Measurements from ENCODE around the gene SELENOM.

Gene SELENOM

GRCh38 chr22:31091106-31091975, 16.0 kb downstream of the SELENOM start:
- DNase-seq (ENCODE audit: low read depth in 1 of 2, low spot score in 1 of 2): no peak

- no peak for DNase-seq (ENCODE audit: low read depth in 1 of 2, low spot score in 1 of 2)
Observed at GRCh38 chr22:31090217-31091085, 16.9 kb downstream of the SELENOM start.

- DNase-seq (ENCODE audit: low read depth in 1 of 2, low spot score in 1 of 2): no peak
Observed at GRCh38 chr22:31089160-31090100, 17.9 kb downstream of the SELENOM start.

GRCh38 chr22:31088233-31088986, 19.0 kb downstream of the SELENOM start:
- no peak for DNase-seq (ENCODE audit: low read depth in 1 of 2, low spot score in 1 of 2)

GRCh38 chr22:31087744-31088215, 19.6 kb downstream of the SELENOM start:
- DNase-seq (ENCODE audit: low read depth in 1 of 2, low spot score in 1 of 2): no peak

- DNase-seq (ENCODE audit: low read depth in 1 of 2, low spot score in 1 of 2): no peak
Observed at GRCh38 chr22:31086703-31087330, 20.6 kb downstream of the SELENOM start.

- DNase-seq (ENCODE audit: low read depth in 1 of 2, low spot score in 1 of 2): no peak
Observed at GRCh38 chr22:31085928-31086327, 21.4 kb downstream of the SELENOM start.

- DNase-seq (ENCODE audit: low read depth in 1 of 2, low spot score in 1 of 2): no peak
Observed at GRCh38 chr22:31085493-31085824, 21.9 kb downstream of the SELENOM start.

- DNase-seq (ENCODE audit: low read depth in 1 of 2, low spot score in 1 of 2): peak; percentile 75 to 83
Observed at GRCh38 chr22:31084811-31085492, 22.4 kb downstream of the SELENOM start.

- no peak for DNase-seq (ENCODE audit: low read depth in 1 of 2, low spot score in 1 of 2)
Observed at GRCh38 chr22:31083923-31084810, 23.2 kb downstream of the SELENOM start.

- DNase-seq (ENCODE audit: low read depth in 1 of 2, low spot score in 1 of 2): no peak
Observed at GRCh38 chr22:31083377-31083768, 24.0 kb downstream of the SELENOM start.

- DNase-seq (ENCODE audit: low read depth in 1 of 2, low spot score in 1 of 2): peak in 1 of 2 donors; percentile 33
Observed at GRCh38 chr22:31082606-31083376, 24.6 kb downstream of the SELENOM start.

- DNase-seq (ENCODE audit: low read depth in 1 of 2, low spot score in 1 of 2): no peak
Observed at GRCh38 chr22:31081963-31082605, 25.3 kb downstream of the SELENOM start.

GRCh38 chr22:31080848-31081649, 26.3 kb downstream of the SELENOM start, which contains the start of gene SMTN:
Gene SMTN (plus strand): TSS chr22:31081318. CDS start chr22:31083259, 1,941 bp downstream.
- DNase-seq (ENCODE audit: low read depth in 1 of 2, low spot score in 1 of 2): peak; percentile 71 to 83

GRCh38 chr22:31080164-31080847, 27.1 kb downstream of the SELENOM start:
- DNase-seq (ENCODE audit: low read depth in 1 of 2, low spot score in 1 of 2): no peak
